SHP77 (cell line): Measurements from ENCODE around the gene MAGI1.
"Not testable (repeated sequence)": the region's sequence is repeated elsewhere in the genome, so short reads cannot be mapped to it uniquely, and the experiment has no call there.

Source experiments
- DNase-seq, 2 experiments: peaks; one replicate each; lab custom pipeline; 2025; lab: John Stamatoyannopoulos, UW

The MAGI1 gene

DNA sequence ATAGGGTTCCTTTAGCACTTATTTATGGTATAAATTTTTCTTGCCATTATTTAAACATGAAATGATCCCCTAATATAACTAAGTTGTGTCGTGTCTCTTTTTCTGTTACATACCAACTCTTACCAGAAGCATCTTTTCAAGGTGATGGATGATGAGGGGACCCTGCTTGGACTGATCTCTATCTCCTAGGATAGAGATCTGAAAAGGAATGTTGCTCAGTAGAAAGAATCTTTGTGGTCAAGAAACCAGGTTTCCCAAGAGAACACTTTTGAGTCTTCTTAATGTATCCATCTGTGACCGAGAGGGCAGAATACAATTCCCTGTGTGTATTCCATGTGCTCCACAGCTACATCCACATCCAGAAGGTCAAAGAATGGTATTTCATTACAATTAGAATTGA is 409.7 kb downstream of the MAGI1 start:
- no peak for DNase-seq

GRCh38 chr3:65627062-65627461 is 411.7 kb downstream of the MAGI1 start:
- DNase-seq: no peak

DNA sequence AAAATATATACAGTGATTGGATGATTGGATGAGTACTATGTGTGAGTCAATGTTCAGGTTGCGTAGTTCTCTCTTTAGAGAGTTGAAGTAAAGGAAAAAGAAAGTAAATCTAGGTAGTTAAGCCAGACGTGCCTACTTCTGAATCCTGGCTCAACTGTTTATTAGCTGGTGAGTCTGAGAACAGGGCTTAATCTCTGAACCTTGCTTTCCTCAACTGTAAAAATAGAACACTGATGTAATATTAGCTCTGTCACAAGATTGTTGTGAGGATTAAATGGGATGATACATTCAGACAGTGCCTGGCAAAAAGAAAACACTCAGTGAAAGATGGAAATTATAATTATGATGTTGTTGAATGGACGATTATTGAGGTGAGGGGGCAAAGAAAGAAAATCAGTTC is 413.4 kb downstream of the MAGI1 start:
- DNase-seq: no peak

DNA sequence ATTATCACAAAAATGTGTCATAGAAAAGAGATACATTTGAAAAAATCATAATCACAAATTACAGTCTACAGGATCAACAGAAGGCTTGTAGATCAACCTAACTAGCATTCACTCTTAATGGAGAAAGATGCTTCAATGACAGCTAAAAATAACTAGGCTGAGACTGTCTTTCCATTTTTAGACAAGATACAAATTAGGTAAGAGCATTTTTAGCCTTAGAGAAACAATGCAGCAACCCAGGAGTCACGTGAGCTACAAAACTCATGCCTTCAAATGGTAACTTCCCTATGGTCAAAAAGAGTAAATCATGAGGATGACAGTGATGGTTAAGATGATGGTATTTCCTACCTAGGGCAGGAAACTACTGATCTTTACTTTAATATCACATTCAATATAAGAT is 415.4 kb downstream of the MAGI1 start:
- no peak for DNase-seq

- no peak for DNase-seq
Observed at GRCh38 chr3:65619888-65620287, 418.8 kb downstream of the MAGI1 start.

GRCh38 chr3:65619451-65619881 is 419.3 kb downstream of the MAGI1 start:
- DNase-seq: no peak

- DNase-seq: no peak
Observed at GRCh38 chr3:65618599-65618998, 420.1 kb downstream of the MAGI1 start.

GRCh38 chr3:65617787-65618186 is 420.9 kb downstream of the MAGI1 start:
- DNase-seq: no peak

- DNase-seq: no peak
Observed at GRCh38 chr3:65617209-65617608, 421.5 kb downstream of the MAGI1 start.

DNA sequence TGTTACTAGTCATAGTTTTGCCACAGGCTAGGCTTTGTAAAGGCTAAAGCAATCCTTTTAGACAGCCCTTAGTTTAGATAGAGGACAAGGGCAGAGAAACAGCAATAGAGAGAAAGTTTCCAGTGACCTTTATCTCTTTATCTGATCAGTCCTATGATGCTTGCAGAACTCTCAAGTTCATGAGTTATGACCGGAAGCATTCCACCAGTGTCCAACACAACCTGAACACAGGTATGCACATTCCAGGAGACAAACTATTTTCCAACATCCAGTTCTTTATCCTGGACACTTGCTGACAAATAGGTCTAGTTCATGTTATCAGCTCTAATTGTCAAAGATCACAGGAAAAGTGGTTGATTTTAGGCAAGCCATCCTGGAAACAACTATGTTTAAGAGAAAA is 422.2 kb downstream of the MAGI1 start:
- no peak for DNase-seq

DNA sequence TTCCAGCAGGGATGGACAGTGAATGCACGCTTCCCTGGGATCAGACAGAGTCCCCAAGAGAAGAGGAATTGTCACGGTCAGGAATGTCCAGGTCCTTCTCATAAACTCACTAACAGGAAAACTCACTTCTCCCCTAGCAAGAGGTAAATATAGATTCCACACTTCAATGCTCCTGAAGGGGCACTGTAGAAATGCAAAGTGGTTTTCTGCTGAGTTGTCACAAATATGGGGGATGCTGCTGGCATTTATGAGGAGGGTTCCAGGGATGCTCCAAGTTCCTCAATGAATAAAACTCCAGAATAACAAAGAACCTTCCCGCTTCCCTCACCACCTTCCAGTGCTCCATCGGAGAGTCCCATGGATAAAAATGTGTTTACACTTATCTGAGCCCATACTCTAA is 423.4 kb downstream of the MAGI1 start:
- no peak for DNase-seq

DNA sequence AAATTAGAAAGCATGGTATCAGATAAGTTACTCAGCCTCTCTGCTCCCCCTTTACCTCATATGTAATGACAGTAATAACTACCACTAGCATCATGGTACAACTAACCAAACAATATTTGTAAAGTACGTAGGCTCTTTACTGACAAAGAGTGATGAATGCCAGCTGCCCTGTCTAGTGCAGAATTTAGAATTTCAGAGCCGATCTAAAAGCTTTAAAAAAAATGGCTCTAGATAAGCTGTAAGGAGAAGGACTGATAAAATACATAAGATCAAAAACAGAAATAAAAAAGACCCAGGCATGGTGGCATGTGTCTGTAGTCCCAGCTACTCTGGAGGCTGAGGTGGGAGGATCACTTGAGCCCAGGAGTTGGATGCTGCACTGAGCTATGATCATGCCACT is 424.1 kb downstream of the MAGI1 start:
- no peak for DNase-seq

DNA sequence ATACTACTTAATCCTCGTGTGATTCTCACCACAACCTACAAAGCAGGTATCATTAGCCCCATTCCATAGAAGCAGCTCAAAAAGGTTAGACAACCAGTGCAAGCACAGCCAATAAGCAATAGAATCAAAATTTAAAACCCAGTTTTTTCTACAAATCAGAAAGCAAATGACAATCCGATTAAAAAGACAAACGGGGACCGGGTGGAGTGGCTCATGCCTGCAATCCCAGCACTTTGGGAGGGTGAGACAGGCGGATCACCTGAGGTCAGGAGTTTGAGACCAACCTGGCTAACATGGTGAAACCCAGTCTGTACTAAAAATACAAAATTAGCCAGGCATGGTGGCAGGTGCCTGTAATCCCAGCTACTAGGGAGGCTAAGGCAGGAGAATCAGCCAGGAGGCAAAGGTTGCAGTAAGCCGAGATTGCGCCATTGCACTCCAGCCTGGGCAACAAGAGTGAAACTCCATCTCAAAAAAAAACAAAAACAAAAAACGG is 430.7 kb downstream of the MAGI1 start:
- not testable (repeated sequence) for DNase-seq

- no peak for DNase-seq
Observed at GRCh38 chr3:65607101-65607500, 431.6 kb downstream of the MAGI1 start.

GRCh38 chr3:65605876-65606432 is 432.8 kb downstream of the MAGI1 start:
- no peak for DNase-seq

DNA sequence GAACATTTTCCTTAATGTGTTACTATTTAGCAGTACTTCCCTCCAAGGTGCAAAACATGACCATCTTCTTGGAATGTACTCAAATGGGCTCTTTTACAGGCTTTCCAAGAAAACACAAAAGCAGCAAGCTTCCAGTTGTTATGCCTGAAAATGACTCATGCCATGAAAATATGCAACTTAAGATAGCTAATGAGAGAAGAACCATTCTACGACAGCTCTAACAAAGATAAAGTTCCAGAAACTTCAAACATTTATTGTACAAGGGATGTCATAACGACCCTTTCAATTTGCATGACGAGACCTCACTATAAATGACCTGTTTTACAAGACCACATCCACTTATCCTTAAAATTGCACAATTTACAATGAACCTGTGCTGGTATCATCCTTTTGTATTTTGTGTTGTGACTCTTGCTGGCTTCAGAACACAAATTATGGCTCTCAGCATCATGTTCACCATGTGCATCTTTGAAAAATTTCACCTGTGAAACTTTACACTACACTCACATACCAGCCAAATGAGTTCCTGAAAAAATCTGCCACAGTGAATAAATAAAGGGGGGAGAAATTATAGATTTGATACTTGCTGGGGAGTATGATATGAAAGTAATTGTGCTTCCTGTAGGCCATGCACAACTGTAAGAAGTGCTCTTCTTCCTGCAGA is 433.7 kb downstream of the MAGI1 start:
- no peak for DNase-seq

DNA sequence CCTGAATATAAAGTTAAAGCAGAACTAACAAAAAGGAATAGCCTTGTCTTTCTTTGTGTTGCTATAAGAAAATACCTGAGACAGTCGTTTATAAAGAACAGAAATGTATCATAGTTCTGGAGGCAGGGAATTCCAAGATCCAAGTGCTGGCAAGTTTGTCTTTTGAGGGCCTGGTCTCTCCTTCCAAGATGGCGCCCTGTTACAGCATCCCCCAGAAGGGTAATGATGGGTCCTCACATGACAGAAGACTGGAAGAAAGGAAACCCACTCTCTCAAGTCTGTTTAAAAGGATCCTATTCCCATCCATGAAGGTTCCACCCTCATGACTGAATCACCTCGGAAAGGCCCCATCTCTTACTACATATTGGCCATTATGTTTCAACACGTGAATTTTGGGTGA is 435.1 kb downstream of the MAGI1 start:
- no peak for DNase-seq

DNA sequence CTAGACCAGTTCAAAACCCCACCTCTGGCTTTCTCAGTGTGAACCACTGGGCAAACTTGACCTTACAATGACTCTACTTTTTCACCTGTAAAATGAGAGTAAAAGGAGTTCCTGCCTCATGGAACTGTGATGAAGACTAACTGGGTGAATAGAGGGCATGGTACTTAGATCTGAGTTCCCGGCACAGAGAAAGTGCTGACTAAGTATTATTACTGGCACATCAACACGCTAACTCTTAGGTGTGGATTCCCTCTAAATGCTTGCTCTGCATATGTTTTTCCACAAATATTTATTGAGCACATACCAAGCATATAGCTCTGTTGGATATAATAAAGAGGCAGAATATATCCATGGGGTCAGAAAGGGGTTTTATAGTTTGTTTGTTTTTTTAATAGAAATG is 437.8 kb downstream of the MAGI1 start:
- DNase-seq: no peak

- DNase-seq: no peak
Observed at GRCh38 chr3:65597952-65598413, 440.7 kb downstream of the MAGI1 start.

- no peak for DNase-seq
Observed at GRCh38 chr3:65597226-65597951, 441.3 kb downstream of the MAGI1 start.

DNA sequence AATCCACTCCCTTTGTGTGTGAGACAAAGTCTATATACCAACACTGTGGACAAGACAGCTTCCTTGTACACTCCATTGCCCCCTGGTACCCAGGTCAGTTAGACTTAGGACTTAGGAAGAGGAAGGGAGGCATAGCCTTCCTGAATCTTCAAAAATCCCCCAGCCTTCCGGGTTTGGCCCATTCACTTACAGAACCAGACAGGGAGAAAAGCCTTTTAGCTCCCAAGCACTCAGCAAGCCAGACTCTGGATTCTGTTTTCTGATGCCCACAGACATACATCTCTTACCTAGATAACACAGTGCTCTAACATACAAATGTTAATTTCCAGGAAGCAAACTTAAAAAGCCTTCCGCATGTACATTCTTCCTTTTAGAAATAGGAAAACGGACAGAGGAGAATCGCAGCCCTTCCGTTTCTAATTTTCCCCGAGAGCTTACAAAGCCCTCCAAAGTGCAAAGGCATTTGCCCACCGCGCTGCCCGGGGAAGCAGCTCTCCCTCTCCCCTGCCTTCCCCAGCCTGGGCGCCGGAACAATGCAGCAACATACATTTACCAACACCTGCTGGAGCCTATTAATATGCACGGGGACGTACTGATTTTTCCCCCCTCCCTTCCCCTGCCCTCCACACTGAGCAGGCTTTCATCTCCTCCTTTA is 442.0 kb downstream of the MAGI1 start:
- no peak for DNase-seq

GRCh38 chr3:65596029-65596300 is 442.8 kb downstream of the MAGI1 start:
- DNase-seq: no peak
